NCI-H524 (cell line): ENCODE data around the gene TSC22D4.
A peak's percentile ranks its signal among the peaks of the same experiment; 100 is the strongest.

Experiments
- DNase-seq, 2 experiments: peaks; one replicate each; lab custom pipeline; 2025; lab: John Stamatoyannopoulos, UW

TSC22D4 gene

DNA sequence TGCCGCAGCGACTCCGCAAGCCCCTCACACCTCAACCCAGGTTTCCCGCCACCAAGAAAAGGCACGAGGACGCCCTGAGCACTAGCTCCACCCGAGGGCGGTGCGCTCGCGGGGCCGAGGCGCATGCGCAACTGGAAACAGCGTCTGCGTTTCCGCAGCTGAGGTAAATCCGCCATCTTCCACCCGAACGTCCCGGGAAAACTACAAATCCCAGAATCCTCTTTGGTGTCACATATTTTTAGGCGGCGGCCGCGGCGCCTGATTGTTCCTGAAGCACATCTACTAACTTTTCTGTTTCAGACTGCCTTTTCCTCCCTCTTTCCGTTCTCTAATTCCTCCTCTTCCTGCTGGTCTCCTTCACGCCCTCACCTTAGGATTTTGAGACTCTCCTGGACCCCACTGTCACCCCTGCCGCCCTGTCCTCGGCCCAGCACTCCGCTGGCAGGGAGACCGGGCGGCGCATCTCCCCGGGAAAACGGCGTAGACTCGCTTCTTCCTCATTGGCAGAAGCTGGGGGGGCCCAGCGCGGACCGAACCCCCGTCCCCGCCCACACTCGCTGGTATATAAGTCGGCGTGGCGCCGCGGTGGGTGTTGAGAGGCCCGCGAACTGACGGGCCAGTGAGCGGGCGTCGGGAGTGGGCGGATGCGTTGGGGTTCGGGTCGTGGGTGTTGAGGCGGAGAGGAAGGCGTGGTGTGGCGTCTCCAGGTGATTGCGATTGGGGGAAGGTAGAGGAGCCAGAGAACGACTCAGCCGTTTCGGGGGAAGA is 50.6 kb downstream of the TSC22D4 start, which contains the start of gene ZCWPW1:
ZCWPW1 (minus strand) TSS at position 505 of the 768 bp plus-strand sequence. CDS start 8,054 bp downstream, outside the sequence.
- peak; percentile 90 to 95 for DNase-seq

DNA sequence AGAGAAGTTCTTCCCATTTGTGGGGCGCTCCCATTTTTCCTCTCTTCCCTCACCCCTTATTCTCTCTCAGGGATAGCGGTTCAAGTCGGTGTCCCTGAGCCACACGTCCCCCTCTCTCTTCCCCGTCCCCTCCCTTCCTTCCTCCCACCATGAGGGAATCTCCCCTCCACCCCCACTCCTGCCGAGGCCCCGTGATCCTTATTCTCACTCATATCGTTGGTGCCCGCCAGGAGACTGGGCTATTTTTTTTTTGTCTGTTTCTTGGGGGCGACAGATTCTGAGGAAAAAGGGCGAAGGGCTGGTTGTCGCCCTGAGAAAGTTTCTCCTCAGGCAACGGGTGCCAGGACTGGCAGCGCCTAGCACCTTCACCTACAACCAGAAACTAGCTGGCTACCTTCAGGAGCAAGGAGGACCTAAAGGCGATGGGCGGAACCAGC is 51.2 kb downstream of the TSC22D4 start:
- no peak for DNase-seq

DNA sequence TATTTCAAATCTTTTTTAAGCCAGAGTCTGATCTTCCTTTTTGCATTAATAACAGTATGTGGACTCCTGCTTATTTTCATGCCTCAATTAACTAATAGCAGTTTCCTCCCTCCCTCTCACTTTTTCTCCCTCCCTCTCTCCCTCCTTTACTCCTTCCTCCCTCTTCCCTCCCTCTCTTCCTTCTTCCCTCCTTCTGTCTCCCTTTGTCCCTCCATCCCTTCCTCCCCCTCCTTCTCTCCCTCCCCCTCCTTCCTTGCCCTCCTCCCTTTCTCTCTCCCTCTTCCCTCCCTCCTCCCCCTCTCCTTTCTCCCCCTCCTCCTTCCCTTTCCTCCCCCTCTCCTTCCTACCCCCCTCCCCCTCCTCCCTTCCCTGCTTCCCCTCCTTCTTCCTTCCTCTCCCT is 52.5 kb downstream of the TSC22D4 start:
- DNase-seq = no peak

DNA sequence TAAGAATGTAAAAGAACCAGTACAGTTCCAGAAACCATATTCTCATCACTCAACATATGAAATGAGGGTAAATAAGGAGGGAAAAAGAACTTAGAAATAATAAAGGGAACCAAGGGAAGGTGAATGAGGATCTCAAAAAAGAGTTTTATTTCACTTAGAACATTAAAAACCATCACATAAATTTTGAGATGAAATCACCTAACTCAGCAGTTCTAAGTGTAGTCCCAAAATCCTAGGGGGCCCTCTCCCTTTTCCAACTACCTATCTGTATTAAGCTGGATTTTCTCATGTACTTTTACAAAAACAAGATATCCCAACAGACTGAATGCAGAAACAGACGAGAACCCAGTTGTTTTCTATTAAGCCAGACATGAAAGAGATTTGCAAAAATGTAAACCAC is 53.7 kb downstream of the TSC22D4 start:
- no peak for DNase-seq

DNA sequence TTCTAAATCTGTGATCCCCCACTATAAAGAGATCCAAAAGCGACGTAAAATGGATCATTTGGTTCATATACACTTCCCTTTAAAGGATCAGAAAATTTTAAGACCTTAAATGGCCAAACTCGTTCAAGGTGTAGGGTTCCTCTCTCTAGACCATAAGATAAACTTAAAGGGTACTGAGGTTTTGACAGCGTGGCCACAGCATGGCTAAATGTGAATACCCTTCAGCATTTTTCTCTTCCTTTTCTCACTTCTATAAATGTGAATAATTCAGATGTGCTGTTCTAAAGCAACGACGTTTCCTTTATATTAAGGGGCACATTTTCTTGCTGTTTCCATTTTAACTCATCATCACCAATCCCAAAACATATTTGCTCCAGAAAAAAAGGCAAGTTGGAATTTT is 55.7 kb downstream of the TSC22D4 start:
- DNase-seq = no peak

DNA sequence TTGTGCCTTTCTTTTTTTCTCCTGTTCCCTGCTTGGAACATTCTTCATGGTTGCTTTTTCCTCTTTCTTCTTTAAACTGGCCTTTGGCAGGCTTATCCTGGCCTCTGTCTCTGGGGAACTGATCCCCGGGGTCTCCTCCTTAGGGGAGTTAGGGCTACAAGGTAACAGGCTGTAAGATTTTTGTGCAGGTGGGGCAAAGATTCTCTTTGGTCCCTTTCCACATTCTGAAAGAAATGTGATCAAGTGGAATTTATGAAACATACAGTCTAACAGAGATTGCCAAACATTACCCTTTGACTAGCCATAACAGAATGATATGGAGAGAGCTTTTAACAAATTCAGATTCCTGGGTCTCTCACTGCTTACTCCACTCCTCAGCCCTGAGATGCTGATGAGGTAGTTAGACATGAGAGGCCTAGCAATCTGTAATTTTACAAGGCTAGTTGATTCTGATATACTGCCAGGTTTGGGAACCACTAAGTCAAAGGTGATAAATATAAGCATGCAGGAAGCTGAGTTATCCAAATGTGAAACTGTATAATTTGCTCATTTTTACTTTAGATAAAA is 59.3 kb downstream of the TSC22D4 start:
- DNase-seq = no peak

DNA sequence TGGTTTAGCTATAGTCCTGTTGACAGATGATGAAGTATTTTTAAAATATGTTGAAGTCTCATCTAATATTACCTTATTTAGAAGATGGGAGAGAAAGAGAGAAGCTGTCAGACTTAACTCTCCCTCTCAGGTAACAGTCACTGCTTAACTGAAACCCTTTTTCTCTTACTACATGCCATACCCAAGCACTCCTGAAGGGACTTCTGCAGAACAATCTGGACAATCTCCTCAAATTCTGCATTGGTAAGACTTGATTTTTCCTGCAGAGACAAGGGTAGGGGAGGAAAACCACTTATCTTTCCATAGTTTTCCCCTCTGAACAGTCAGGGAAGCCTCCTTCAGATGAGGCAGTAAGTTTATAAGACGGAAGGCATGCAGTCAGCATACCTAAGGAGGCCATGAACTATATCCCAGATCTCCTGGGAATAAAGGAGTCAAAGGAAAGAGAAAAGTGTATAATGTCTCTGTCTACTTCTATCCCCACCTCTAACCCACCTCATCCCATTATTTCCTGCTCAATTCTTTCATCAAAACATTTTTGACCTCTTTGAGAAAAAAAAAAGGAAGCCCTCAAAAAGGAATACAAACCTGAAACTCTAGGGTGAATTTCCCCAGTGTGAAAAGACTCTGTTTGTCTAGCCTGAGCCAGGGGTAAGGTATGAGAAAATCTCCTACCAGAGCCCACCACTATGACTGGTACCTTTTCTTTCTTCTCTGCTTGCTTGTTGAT is 59.9 kb downstream of the TSC22D4 start:
- DNase-seq = no peak
